H1 (cell line): ENCODE measurements around the gene TRIM14. TPM values are rescaled to one million over a fixed set of nuclear protein-coding genes. Genes with fewer than 3 reads are reported as not detected.

ENCODE experiments used
- CTCF ChIA-PET: fragments of 300-600 bp; sonication (Branson Sonifier 250); formaldehyde crosslinking; loops from one replicate; lab custom pipeline; 2021; ENCODE audit not compliant: partially characterized antibody; lab: Charles Lee
- POLR2A ChIA-PET: fragments of 300-600 bp; sonication (Branson Sonifier 250); formaldehyde crosslinking; loops from one replicate; lab custom pipeline; 2021; ENCODE audit warnings: inconsistent platforms; ENCODE audit not compliant: partially characterized antibody; lab: Charles Lee
- DNase-seq, 2 experiments: peaks; one replicate each; pipeline versions ENCODE4 v3.0.0 to v3.0.0-alpha.2; 2010 to 2022; ENCODE audit warnings: low spot score in 2 of 2, low read depth in 1 of 2, mixed read lengths in 1 of 2
- FAIRE-seq: peaks from 2 replicates; lab custom pipeline; 2011; peaks lifted over from hg19 to GRCh38; lab: Jason Lieb, UNC
- H2AFZ ChIP-seq: 2 replicates; pipeline ENCODE4 v1.8.1; 2012; ENCODE audit warnings: low read length, inconsistent platforms
- H2AK5ac ChIP-seq: 2 replicates; pipeline ENCODE4 v1.6.1; 2013; ENCODE audit warnings: low read depth, low read length
- H2BK120ac ChIP-seq: replicated peaks from 2 replicates; pipeline ENCODE3; 2013; ENCODE audit warnings: low read depth, low read length, inconsistent platforms
- H2BK12ac ChIP-seq: 2 replicates; pipeline ENCODE4 v1.6.1; 2013; ENCODE audit warnings: low read depth, low read length
- H2BK15ac ChIP-seq: 2 replicates; pipeline ENCODE4 v1.6.1; 2013; ENCODE audit warnings: low read length
- H2BK20ac ChIP-seq: 2 replicates; pipeline ENCODE4 v1.6.1; 2013; ENCODE audit warnings: low read length
- H2BK5ac ChIP-seq: 2 replicates; pipeline ENCODE4 v1.6.1; 2013; ENCODE audit warnings: low read depth, low read length
- H3K14ac ChIP-seq: 2 replicates; pipeline ENCODE4 v1.6.1; 2013; ENCODE audit warnings: inconsistent platforms; ENCODE audit not compliant: insufficient read length
- H3K18ac ChIP-seq: 2 replicates; pipeline ENCODE4 v1.6.1; 2013; ENCODE audit warnings: low read length; ENCODE audit errors: extremely low read depth
- H3K23ac ChIP-seq: 2 replicates; pipeline ENCODE4 v1.6.1; 2013; ENCODE audit warnings: inconsistent platforms; ENCODE audit not compliant: insufficient read length
- H3K23me2 ChIP-seq: 2 replicates; pipeline ENCODE4 v1.6.1; 2013; ENCODE audit warnings: low read depth, low read length
- H3K27ac ChIP-seq: 2 replicates; pipeline ENCODE4 v1.6.1; 2011; ENCODE audit warnings: low read depth, low read length, inconsistent platforms
- H3K27me3 ChIP-seq, 4 experiments: replicated peaks in 1 of 4; 1 replicate in 1 of 4; 2 replicates in 3 of 4; pipeline versions ENCODE4 v1.6.1 to v1.8.1; 2011 to 2013; ENCODE audit warnings: low read length in 3 of 4, mild to moderate bottlenecking in 3 of 4, inconsistent platforms in 2 of 4, mixed read lengths in 2 of 4, moderate library complexity in 1 of 4; ENCODE audit not compliant: control insufficient read depth in 3 of 4, insufficient read depth in 3 of 4; ENCODE audit errors: extremely low read depth in 1 of 4
- H3K36me3 ChIP-seq, 4 experiments: 2 replicates each; pipeline versions ENCODE4 v1.6.1 to v1.8.1; 2011 to 2013; ENCODE audit warnings: mild to moderate bottlenecking in 4 of 4, low read length in 3 of 4, moderate library complexity in 2 of 4, control low read depth in 1 of 4, inconsistent platforms in 1 of 4; ENCODE audit not compliant: insufficient read depth in 4 of 4, control insufficient read depth in 2 of 4
- H3K4ac ChIP-seq: replicated peaks from 2 replicates; pipeline ENCODE3; 2013; ENCODE audit warnings: low read length, low read depth, mixed read lengths, inconsistent platforms; ENCODE audit not compliant: insufficient read length
- H3K4me1 ChIP-seq, 4 experiments: replicated peaks in 1 of 4; 1 replicate in 1 of 4; 2 replicates in 3 of 4; pipeline versions ENCODE4 v1.6.1 to v1.8.1; 2011 to 2013; ENCODE audit warnings: low read length in 3 of 4, inconsistent platforms in 2 of 4, mixed read lengths in 1 of 4; ENCODE audit not compliant: insufficient read depth in 4 of 4, control insufficient read depth in 3 of 4
- H3K4me2 ChIP-seq, 2 experiments: 2 replicates each; pipeline versions ENCODE4 v1.6.1 to v1.8.1; 2011 to 2013; ENCODE audit warnings: low read depth in 2 of 2, low read length in 2 of 2, control low read depth in 1 of 2, inconsistent platforms in 1 of 2, mild to moderate bottlenecking in 1 of 2; ENCODE audit not compliant: insufficient read depth in 1 of 2
- H3K4me3 ChIP-seq, 4 experiments: fragments of 200-600, 300-600 bp in 1 of 4; sonication (generic), shearing (Covaris generic), sonication (Bioruptor Twin) in 1 of 4; 2 replicates each; pipeline versions ENCODE4 v1.5.1 to v1.8.1; 2011 to 2016; ENCODE audit warnings: low read length in 4 of 4, low read depth in 3 of 4, control low read depth in 2 of 4, inconsistent platforms in 2 of 4, mild to moderate bottlenecking in 2 of 4, mixed read lengths in 1 of 4, moderate library complexity in 1 of 4; ENCODE audit not compliant: insufficient read depth in 2 of 4; ENCODE audit errors: extremely low read depth in 1 of 4
- H3K56ac ChIP-seq: replicated peaks from 2 replicates; pipeline ENCODE3; 2013; ENCODE audit warnings: low read depth, mild to moderate bottlenecking, mixed read lengths, low read length, inconsistent platforms; ENCODE audit not compliant: insufficient read length
- H3K79me1 ChIP-seq: 2 replicates; pipeline ENCODE4 v1.6.1; 2013; ENCODE audit warnings: low read depth, low read length, control low read depth
- H3K79me2 ChIP-seq, 2 experiments: 2 replicates each; pipeline versions ENCODE4 v1.6.1 to v1.8.1; 2012 to 2013; ENCODE audit warnings: low read length in 2 of 2, mild to moderate bottlenecking in 2 of 2, inconsistent platforms in 1 of 2; ENCODE audit not compliant: insufficient read depth in 2 of 2, control insufficient read depth in 1 of 2
- H3K9ac ChIP-seq, 4 experiments: replicated peaks in 1 of 4; 1 replicate in 1 of 4; 2 replicates in 3 of 4; pipeline versions ENCODE4 v1.6.1 to v1.8.1; 2011 to 2013; ENCODE audit warnings: low read depth in 3 of 4, low read length in 3 of 4, control low read depth in 2 of 4, mild to moderate bottlenecking in 2 of 4, moderate library complexity in 2 of 4, inconsistent platforms in 1 of 4; ENCODE audit errors: extremely low read depth in 1 of 4
- H3K9me3 ChIP-seq, 2 experiments: 2 replicates each; pipeline versions ENCODE4 v1.6.1 to v1.8.1; 2012 to 2013; ENCODE audit warnings: mild to moderate bottlenecking in 2 of 2, moderate library complexity in 2 of 2, control low read depth in 1 of 2, inconsistent platforms in 1 of 2, low read depth in 1 of 2, low read length in 1 of 2, mixed read lengths in 1 of 2; ENCODE audit not compliant: insufficient read depth in 2 of 2
- H4K20me1 ChIP-seq, 2 experiments: replicated peaks in 1 of 2; 2 replicates each; pipeline versions ENCODE3 to v1.8.1; 2011 to 2013; ENCODE audit warnings: inconsistent platforms in 2 of 2, low read length in 2 of 2, mild to moderate bottlenecking in 1 of 2; ENCODE audit not compliant: insufficient read depth in 2 of 2, control insufficient read depth in 1 of 2
- H4K5ac ChIP-seq: 2 replicates; pipeline ENCODE4 v1.6.1; 2013; ENCODE audit warnings: low read length, low read depth, mixed read lengths, inconsistent platforms; ENCODE audit not compliant: insufficient read length
- H4K8ac ChIP-seq: 2 replicates; pipeline ENCODE4 v1.8.0; 2013; ENCODE audit warnings: mild to moderate bottlenecking, moderate library complexity, low read length, inconsistent platforms; ENCODE audit not compliant: insufficient read depth; ENCODE audit errors: extremely low read depth
- H4K91ac ChIP-seq: replicated peaks from 2 replicates; pipeline ENCODE3; 2013; ENCODE audit warnings: low read length, mixed read lengths, inconsistent platforms; ENCODE audit not compliant: insufficient read length
- ASH2L ChIP-seq: fragments of 200-600, 300-600 bp; sonication (generic); IDR thresholded peaks from one replicate; pipeline ENCODE4 v1.7.1; 2017; ENCODE audit warnings: low read length
- BACH1 ChIP-seq: IDR thresholded peaks from 2 replicates; pipeline ENCODE4 v1.6.1; 2012; ENCODE audit warnings: low read length, improper control_type of control experiment
- CTBP2 ChIP-seq: IDR thresholded peaks from 2 replicates; pipeline ENCODE4 v1.7.0; 2011; ENCODE audit warnings: borderline replicate concordance, mild to moderate bottlenecking, moderate library complexity, mixed read lengths, low read length; ENCODE audit not compliant: insufficient read depth, insufficient read length
- HDAC6 ChIP-seq: IDR thresholded peaks from one replicate; pipeline ENCODE4 v1.7.1; 2012; ENCODE audit warnings: low read depth, mild to moderate bottlenecking, inconsistent platforms, low read length, moderate library complexity
- KDM5A ChIP-seq: fragments of 200-600 bp; IDR thresholded peaks from 2 replicates; pipeline ENCODE4 v1.7.1; 2012; ENCODE audit warnings: mild to moderate bottlenecking, low read length, inconsistent platforms, mixed read lengths
- NANOG ChIP-seq: IDR thresholded peaks from 2 replicates; pipeline ENCODE4 v1.6.1; 2011; ENCODE audit warnings: low read length, low read depth, mild to moderate bottlenecking, inconsistent platforms; ENCODE audit not compliant: insufficient read depth, poor library complexity, severe bottlenecking
- NRF1 ChIP-seq: IDR thresholded peaks from 2 replicates; pipeline ENCODE4 v1.6.1; 2011; ENCODE audit warnings: mild to moderate bottlenecking, low read depth, low read length, improper control_type of control experiment
- SP4 ChIP-seq: IDR thresholded peaks from 2 replicates; pipeline ENCODE4 v1.6.1; 2012; ENCODE audit warnings: low read length, inconsistent platforms
- SRF ChIP-seq: IDR thresholded peaks from 2 replicates; pipeline ENCODE4 v1.6.1; 2011; ENCODE audit warnings: mild to moderate bottlenecking, low read depth, low read length, moderate library complexity
- TAF1 ChIP-seq: IDR thresholded peaks from 2 replicates; pipeline ENCODE4 v1.6.1; 2011; ENCODE audit warnings: mild to moderate bottlenecking, low read depth, low read length
- ZNF274 ChIP-seq: IDR thresholded peaks from 2 replicates; pipeline ENCODE4 v1.7.0; 2012; ENCODE audit warnings: low read length, borderline replicate concordance; ENCODE audit errors: extremely low read depth
- WGBS, 2 experiments: shearing (Covaris generic) in 1 of 2; methylation state at CpG; one replicate each; pipeline versions ENCODE4 v1.1.6 to v1.1.7; 2013 to 2015; ENCODE audit warnings: low lambda C conversion rate in 2 of 2, mixed read lengths in 2 of 2, inconsistent platforms in 1 of 2, low coverage in 1 of 2, missing lambda C conversion rate in 1 of 2; ENCODE audit not compliant: insufficient replicate concordance in 2 of 2, insufficient coverage in 1 of 2, insufficient read length in 1 of 2; ENCODE audit errors: extremely low coverage in 1 of 2, missing lambda C conversion rate in 1 of 2; 5-methylcytosine and 5-hydroxymethylcytosine counted together
- polyA plus RNA-seq, 7 experiments: library from polyadenylated mRNA; depleted of rRNA in 3 of 7; stranded (reverse) in 5 of 7; unstranded in 2 of 7; fragments of >200 nt in 5 of 7; fragments of 200-250 nt in 2 of 7; gene quantifications; 1 replicate in 5 of 7; 2 replicates in 1 of 7; 4 replicates in 1 of 7; pipeline versions ENCODE4 v1.2.1 to v1.2.3, GENCODE V29; 2011 to 2013; ENCODE audit warnings: missing spikeins in 2 of 7, mixed read lengths in 2 of 7
- total RNA-seq: library from RNA; stranded (reverse); fragmentation: NEBNext Ultra II Directional; extraction: Animal tissue kit (Norgen Biotek cat#: 25700); gene quantifications from 2 replicates; pipeline ENCODE4 v1.2.1, GENCODE V29; 2021
- TF ChIP-seq, protein P1 (sequence below): IDR thresholded peaks from 2 replicates; pipeline ENCODE4 v1.6.1; 2012; ENCODE audit warnings: low read length, inconsistent platforms

TRIM14 gene
- total and polyA plus RNA-seq, 2 of the 8 experiments (the other 6 are each of a cell fraction or from before 2014, with no cell fraction given) = 9.2 to 19.4 TPM

DNA sequence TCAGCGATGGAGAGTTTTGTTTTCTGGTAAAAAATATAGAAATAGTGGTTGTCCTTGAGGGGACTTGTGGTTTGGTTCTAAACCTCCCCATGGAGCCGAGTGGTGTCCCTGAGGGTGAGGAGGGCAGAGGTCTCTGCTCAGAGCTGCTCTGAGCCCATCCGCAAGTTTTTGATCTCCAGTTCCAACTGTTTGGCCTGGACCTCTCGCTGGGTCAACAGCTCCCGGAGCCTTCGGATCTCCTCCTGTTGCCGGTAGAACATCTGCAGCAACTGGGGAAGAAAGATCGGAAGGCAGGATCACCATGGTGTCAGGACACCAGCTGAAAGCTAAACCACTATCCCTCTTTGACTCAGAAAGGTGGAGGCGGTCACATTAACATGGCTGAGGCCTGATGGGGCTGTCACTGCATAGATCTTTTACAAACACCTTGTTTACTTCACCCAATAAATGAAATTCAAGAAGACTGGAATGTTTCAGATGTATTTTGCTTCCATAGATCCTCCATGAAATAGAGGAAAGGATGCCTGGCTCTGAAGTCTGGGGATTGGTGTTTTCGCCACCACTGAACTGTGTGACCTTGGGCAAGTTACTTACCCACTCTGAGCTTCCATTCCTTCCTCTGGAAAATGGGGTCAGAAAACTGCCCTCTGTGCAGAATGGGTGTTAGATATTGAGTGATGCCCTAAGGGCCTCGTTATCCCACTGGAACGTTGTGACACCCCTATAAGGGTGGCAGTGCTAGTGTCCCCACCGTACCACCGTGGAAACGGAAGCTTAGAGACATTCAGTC, 5.8 kb upstream of the TRIM14 start:
- Histone ChIP-seq H3K79me2 (no peaks in the 10 kb centered on the region), H2BK5ac (no peak overlapping the region), H3K56ac (no peak overlapping the region), H3K4me3 (no peak overlapping the region), H3K23ac (no peak overlapping the region), H2BK12ac (no peak overlapping the region), H3K4me1 (no peaks in the 10 kb centered on the region; a peak in 1 of 7 replicates), H2AFZ (no peak overlapping the region), H2BK20ac (no peak overlapping the region), H2BK120ac (no peak overlapping the region), H3K9me3 (no peaks in the 10 kb centered on the region; a peak in 1 of 4 replicates), H4K20me1 (peaks cover 0 to 3% of the 10 kb centered on the region in 2 experiments), H3K79me1 (no peaks in the 10 kb centered on the region), H3K23me2 (no peaks in the 10 kb centered on the region), H4K8ac (no peak overlapping the region), H3K18ac (no peak overlapping the region), H4K91ac (no peak overlapping the region), H3K4ac (no peak overlapping the region), H3K4me2 (no peak overlapping the region), H3K14ac (no peak overlapping the region), H2AK5ac (no peak overlapping the region), H2BK15ac (no peak overlapping the region), H3K36me3 (peaks cover 0 to 4% (median 1%) of the 10 kb centered on the region in 4 experiments; a peak in 3 of 8 replicates), H3K9ac (no peak overlapping the region), H4K5ac (no peak overlapping the region), H3K27me3 (no peaks in the 10 kb centered on the region; a peak in 1 of 7 replicates), H3K27ac (no peak overlapping the region)
- DNase-seq = no peak
- no peak for FAIRE-seq
- POLR2A ChIA-PET = no interaction called here
- WGBS, 2 experiments = 89% methylated on average over 15 of the region's 15 CpGs; no CpG with 5 or more reads in 1 of the 2 experiments
- CTCF ChIA-PET = no interaction called here
- TF ChIP-seq KDM5A (no peak), TAF1 (no peak), NANOG (no peak), ZNF274 (no peak), SP4 (no peak), SRF (no peak), CTBP2 (no peak), ASH2L (no peak), BACH1 (no peak), NRF1 (no peak), HDAC6 (no peak)
- TF ChIP-seq, protein P1, sequence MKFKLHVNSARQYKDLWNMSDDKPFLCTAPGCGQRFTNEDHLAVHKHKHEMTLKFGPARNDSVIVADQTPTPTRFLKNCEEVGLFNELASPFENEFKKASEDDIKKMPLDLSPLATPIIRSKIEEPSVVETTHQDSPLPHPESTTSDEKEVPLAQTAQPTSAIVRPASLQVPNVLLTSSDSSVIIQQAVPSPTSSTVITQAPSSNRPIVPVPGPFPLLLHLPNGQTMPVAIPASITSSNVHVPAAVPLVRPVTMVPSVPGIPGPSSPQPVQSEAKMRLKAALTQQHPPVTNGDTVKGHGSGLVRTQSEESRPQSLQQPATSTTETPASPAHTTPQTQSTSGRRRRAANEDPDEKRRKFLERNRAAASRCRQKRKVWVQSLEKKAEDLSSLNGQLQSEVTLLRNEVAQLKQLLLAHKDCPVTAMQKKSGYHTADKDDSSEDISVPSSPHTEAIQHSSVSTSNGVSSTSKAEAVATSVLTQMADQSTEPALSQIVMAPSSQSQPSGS = no peak
